PC-9 (cell line): ENCODE results near the gene CALML5.

Source experiments
- EZH2 ChIP-seq: fragments of 200-600 bp; sonication (generic); IDR thresholded peaks from 2 replicates; pipeline ENCODE4 v1.8.0; 2017; ENCODE audit warnings: antibody characterized with exemption, low read depth
- TF ChIP-seq, protein P1 (sequence below): fragments of 200-600 bp; sonication (generic); conservative IDR thresholded peaks from 2 replicates; pipeline ENCODE4 v1.6.1; 2017; ENCODE audit warnings: mixed run types, antibody characterized with exemption, mild to moderate bottlenecking, moderate library complexity

GRCh38 chr10:5544216-5544805, 44.9 kb upstream of the CALML5 start:
- TF ChIP-seq, protein P1, sequence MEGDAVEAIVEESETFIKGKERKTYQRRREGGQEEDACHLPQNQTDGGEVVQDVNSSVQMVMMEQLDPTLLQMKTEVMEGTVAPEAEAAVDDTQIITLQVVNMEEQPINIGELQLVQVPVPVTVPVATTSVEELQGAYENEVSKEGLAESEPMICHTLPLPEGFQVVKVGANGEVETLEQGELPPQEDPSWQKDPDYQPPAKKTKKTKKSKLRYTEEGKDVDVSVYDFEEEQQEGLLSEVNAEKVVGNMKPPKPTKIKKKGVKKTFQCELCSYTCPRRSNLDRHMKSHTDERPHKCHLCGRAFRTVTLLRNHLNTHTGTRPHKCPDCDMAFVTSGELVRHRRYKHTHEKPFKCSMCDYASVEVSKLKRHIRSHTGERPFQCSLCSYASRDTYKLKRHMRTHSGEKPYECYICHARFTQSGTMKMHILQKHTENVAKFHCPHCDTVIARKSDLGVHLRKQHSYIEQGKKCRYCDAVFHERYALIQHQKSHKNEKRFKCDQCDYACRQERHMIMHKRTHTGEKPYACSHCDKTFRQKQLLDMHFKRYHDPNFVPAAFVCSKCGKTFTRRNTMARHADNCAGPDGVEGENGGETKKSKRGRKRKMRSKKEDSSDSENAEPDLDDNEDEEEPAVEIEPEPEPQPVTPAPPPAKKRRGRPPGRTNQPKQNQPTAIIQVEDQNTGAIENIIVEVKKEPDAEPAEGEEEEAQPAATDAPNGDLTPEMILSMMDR, result no peak
- TF ChIP-seq EZH2, result no peak
